CD14-positive monocyte (primary cell): Measurements from ENCODE around the gene OR1D5. TPM values are rescaled to one million over a fixed set of nuclear protein-coding genes. Genes with fewer than 3 reads are reported as not detected.

Experiments used
- DNase-seq, 3 donors: peaks; one replicate each; pipeline ENCODE4 v3.0.0-alpha.2; 2011 to 2022
- H2AFZ ChIP-seq: 2 replicates; pipeline ENCODE4 v1.6.0; 2012; ENCODE audit warnings: mild to moderate bottlenecking, low read depth, low read length, inconsistent platforms; ENCODE audit not compliant: insufficient read depth, poor library complexity, severe bottlenecking
- H3K27ac ChIP-seq, 2 donors: 1 replicate in 1 of 2; 2 replicates in 1 of 2; pipeline ENCODE4 v1.5.1; 2012 to 2013; ENCODE audit warnings: low read length in 2 of 2, control low read depth in 1 of 2, inconsistent platforms in 1 of 2, low read depth in 1 of 2, mild to moderate bottlenecking in 1 of 2
- H3K27me3 ChIP-seq, 2 donors: one replicate each; pipeline versions ENCODE4 v1.6.0 to v1.6.1; 2011 to 2013; ENCODE audit warnings: low read length in 2 of 2; ENCODE audit not compliant: control insufficient read depth in 2 of 2, insufficient read depth in 2 of 2
- H3K36me3 ChIP-seq, 2 donors: replicated peaks in 1 of 2; 1 replicate in 1 of 2; 2 replicates in 1 of 2; pipeline versions ENCODE4 v1.5.1 to v1.6.1; 2012 to 2013; ENCODE audit warnings: low read length in 2 of 2, control low read depth in 1 of 2, inconsistent platforms in 1 of 2, mild to moderate bottlenecking in 1 of 2; ENCODE audit not compliant: insufficient read depth in 2 of 2, control insufficient read depth in 1 of 2
- H3K4me1 ChIP-seq, 2 donors: 1 replicate in 1 of 2; 2 replicates in 1 of 2; pipeline versions ENCODE4 v1.5.1 to v1.6.1; 2012 to 2013; ENCODE audit warnings: low read length in 2 of 2, control low read depth in 1 of 2, inconsistent platforms in 1 of 2, mild to moderate bottlenecking in 1 of 2, moderate library complexity in 1 of 2; ENCODE audit not compliant: insufficient read depth in 2 of 2, control insufficient read depth in 1 of 2
- H3K4me2 ChIP-seq: replicated peaks from 2 replicates; pipeline ENCODE3; 2012; ENCODE audit warnings: low read length, moderate library complexity, mild to moderate bottlenecking; ENCODE audit not compliant: poor library complexity, severe bottlenecking; ENCODE audit errors: extremely low read depth
- H3K4me3 ChIP-seq, 3 experiments: fragments of 200-600 bp in 1 of 3; sonication (generic) in 1 of 3; replicated peaks in 1 of 3; 1 replicate in 2 of 3; 2 replicates in 1 of 3; pipeline ENCODE4 v1.5.1; 2011 to 2013; ENCODE audit warnings: low read length in 3 of 3, mild to moderate bottlenecking in 3 of 3, control low read depth in 2 of 3, low read depth in 2 of 3, inconsistent platforms in 1 of 3, moderate library complexity in 1 of 3
- H3K79me2 ChIP-seq: 2 replicates; pipeline ENCODE4 v1.6.0; 2012; ENCODE audit warnings: mild to moderate bottlenecking, control low read depth, inconsistent platforms, low read length, moderate library complexity; ENCODE audit not compliant: insufficient read depth
- H3K9ac ChIP-seq: 2 replicates; pipeline ENCODE4 v1.6.0; 2017; ENCODE audit warnings: low read length, mild to moderate bottlenecking; ENCODE audit not compliant: insufficient read depth, poor library complexity, severe bottlenecking
- H3K9me3 ChIP-seq, 2 donors: replicated peaks in 1 of 2; 1 replicate in 1 of 2; 2 replicates in 1 of 2; pipeline versions ENCODE4 v1.5.1 to v1.6.1; 2012 to 2013; ENCODE audit warnings: low read length in 2 of 2, control low read depth in 1 of 2; ENCODE audit not compliant: control insufficient read depth in 1 of 2, insufficient read depth in 1 of 2
- H4K20me1 ChIP-seq: 2 replicates; pipeline ENCODE4 v1.6.0; 2012; ENCODE audit warnings: mild to moderate bottlenecking, low read length, control low read depth, moderate library complexity; ENCODE audit not compliant: insufficient read depth
- H3K27ac Mint-ChIP-seq, 7 donors: one replicate each; pipeline ENCODE4 v1.8.0; 2020; ENCODE audit warnings: mild to moderate bottlenecking in 7 of 7, mixed read lengths in 7 of 7, moderate library complexity in 6 of 7, inconsistent platforms in 2 of 7
- H3K27me3 Mint-ChIP-seq, 3 donors: one replicate each; pipeline ENCODE4 v1.8.0; 2021 to 2022; ENCODE audit warnings: low read depth in 3 of 3, mild to moderate bottlenecking in 3 of 3, mixed read lengths in 3 of 3, moderate library complexity in 3 of 3, inconsistent platforms in 1 of 3
- H3K36me3 Mint-ChIP-seq, 2 donors: one replicate each; pipeline ENCODE4 v1.8.0; 2020; ENCODE audit warnings: mixed read lengths in 2 of 2, inconsistent platforms in 1 of 2, mild to moderate bottlenecking in 1 of 2
- H3K4me1 Mint-ChIP-seq: one replicate; pipeline ENCODE4 v1.8.0; 2020; ENCODE audit warnings: mild to moderate bottlenecking, mixed read lengths
- H3K4me3 Mint-ChIP-seq, 2 donors: one replicate each; pipeline ENCODE4 v1.8.0; 2020; ENCODE audit warnings: mild to moderate bottlenecking in 2 of 2, mixed read lengths in 2 of 2, moderate library complexity in 1 of 2
- H3K9me3 Mint-ChIP-seq, 7 donors: one replicate each; pipeline ENCODE4 v1.8.0; 2020 to 2022; ENCODE audit warnings: mixed read lengths in 7 of 7, mild to moderate bottlenecking in 6 of 7, moderate library complexity in 6 of 7, inconsistent platforms in 2 of 7
- CTCF ChIP-seq: fragments of 200-600 bp; IDR thresholded peaks from one replicate; pipeline ENCODE4 v1.8.0; 2022; ENCODE audit warnings: antibody characterized with exemption, mild to moderate bottlenecking
- WGBS: methylation state at CpG from one replicate; pipeline ENCODE4 v1.1.5; 2013; ENCODE audit warnings: missing lambda C conversion rate; ENCODE audit not compliant: insufficient coverage; 5-methylcytosine and 5-hydroxymethylcytosine counted together
- intact Hi-C, 2 donors: fragments of 100-400 bp; cut with micrococcal nuclease; formaldehyde crosslinking; loops; one replicate each; pipeline versions ENCODE4 v1.15.0 to v1.15.1; 2023
- polyA plus RNA-seq, 3 donors: library from polyadenylated mRNA; depleted of rRNA in 1 of 3; unstranded in 2 of 3; stranded (reverse) in 1 of 3; fragments of 300-500 nt in 2 of 3; fragments of >200 nt in 1 of 3; fragmentation: Illumina TruSeq in 2 of 3; gene quantifications; 1 replicate in 2 of 3; 2 replicates in 1 of 3; pipeline ENCODE4 v1.2.3, GENCODE V29; 2012 to 2021

The OR1D5 gene
- polyA plus RNA-seq, 3 donors: not detected

GRCh38 chr17:3017936-3018335 lies 45.5 kb downstream of the OR1D5 start:
- TF ChIP-seq CTCF: no peak
- no peaks in the 10 kb centered on the region for H3K79me2 ChIP-seq
- peaks cover 85 to 100% of the 10 kb centered on the region in 2 donors for H3K36me3 ChIP-seq
- no peak overlapping the region for H3K4me3 ChIP-seq
- Mint-ChIP-seq H3K4me1 (no peaks in the 10 kb centered on the region), H3K36me3 (peaks cover 78 to 96% of the 10 kb centered on the region in 2 donors), H3K27me3 (no peaks in the 10 kb centered on the region), H3K4me3 (no peak overlapping the region), H3K27ac (peak overlapping the region in 1 of 7 donors; percentile 19), H3K9me3 (peaks cover 11 to 23% (median 17%) of the 10 kb centered on the region in 7 donors)
- no peak for DNase-seq
- H4K20me1 ChIP-seq: peaks cover 45% of the 10 kb centered on the region
- H3K4me1 ChIP-seq: no peaks in the 10 kb centered on the region
- WGBS: 98% methylated on average over 12 of the region's 15 CpGs
- no peak overlapping the region for H2AFZ ChIP-seq
- H3K9me3 ChIP-seq: peaks cover 4 to 22% of the 10 kb centered on the region in 2 donors
- intact Hi-C loops: no loop called here
- H3K9ac ChIP-seq: no peak overlapping the region
- no peaks in the 10 kb centered on the region for H3K27me3 ChIP-seq
- no peak overlapping the region for H3K27ac ChIP-seq
- no peak overlapping the region for H3K4me2 ChIP-seq

GRCh38 chr17:3015890-3016289 lies 47.5 kb downstream of the OR1D5 start:
- intact Hi-C loops: no loop called here
- no peak for DNase-seq
- Histone ChIP-seq H4K20me1 (peaks cover 60% of the 10 kb centered on the region), H3K4me1 (no peaks in the 10 kb centered on the region), H3K4me2 (no peak overlapping the region), H3K36me3 (peaks cover 79 to 100% of the 10 kb centered on the region in 2 donors), H3K79me2 (no peaks in the 10 kb centered on the region), H3K4me3 (no peak overlapping the region), H3K9me3 (peaks cover 0 to 4% of the 10 kb centered on the region in 2 donors), H3K27me3 (no peaks in the 10 kb centered on the region), H2AFZ (no peak overlapping the region), H3K27ac (no peak overlapping the region), H3K9ac (no peak overlapping the region)
- Mint-ChIP-seq H3K27ac (peak overlapping the region in 2 of 7 donors; percentile 57 to 59), H3K4me1 (no peaks in the 10 kb centered on the region), H3K9me3 (peaks cover 0 to 10% (median 7%) of the 10 kb centered on the region in 7 donors), H3K36me3 (peaks cover 70 to 96% of the 10 kb centered on the region in 2 donors), H3K27me3 (no peaks in the 10 kb centered on the region), H3K4me3 (no peak overlapping the region)
- 100% methylated on average over 7 of the region's 7 CpGs for WGBS
- no peak for TF ChIP-seq CTCF
